Esophagus (tissue), 2 donors: ENCODE measurements around the gene SIK3. TPM values are rescaled to one million over a fixed set of nuclear protein-coding genes. Genes with fewer than 3 reads are reported as not detected.

ENCODE experiments used
- H3K27ac ChIP-seq, 2 donors: one replicate each; pipeline ENCODE4 v1.5.1; 2013; ENCODE audit warnings: low read depth in 2 of 2, mild to moderate bottlenecking in 2 of 2, inconsistent platforms in 1 of 2, low read length in 1 of 2, moderate library complexity in 1 of 2
- H3K27me3 ChIP-seq, 2 donors: one replicate each; pipeline ENCODE4 v1.6.1; 2013; ENCODE audit warnings: low read length in 2 of 2, control low read depth in 1 of 2, mild to moderate bottlenecking in 1 of 2; ENCODE audit not compliant: insufficient read depth in 2 of 2, control insufficient read depth in 1 of 2
- H3K36me3 ChIP-seq, 2 donors: one replicate each; pipeline ENCODE4 v1.6.1; 2013; ENCODE audit warnings: low read length in 1 of 2; ENCODE audit not compliant: control insufficient read depth in 2 of 2, insufficient read depth in 2 of 2
- H3K4me1 ChIP-seq, 2 donors: one replicate each; pipeline ENCODE4 v1.6.1; 2013; ENCODE audit warnings: low read length in 1 of 2; ENCODE audit not compliant: control insufficient read depth in 2 of 2, insufficient read depth in 2 of 2
- H3K4me3 ChIP-seq, 2 donors: one replicate each; pipeline ENCODE4 v1.5.1; 2013; ENCODE audit warnings: low read length in 2 of 2, mild to moderate bottlenecking in 2 of 2, low read depth in 1 of 2, moderate library complexity in 1 of 2
- H3K9me3 ChIP-seq, 2 donors: one replicate each; pipeline ENCODE4 v1.6.1; 2013; ENCODE audit warnings: mild to moderate bottlenecking in 2 of 2, low read depth in 1 of 2, low read length in 1 of 2, moderate library complexity in 1 of 2; ENCODE audit not compliant: control insufficient read depth in 2 of 2, insufficient read depth in 1 of 2
- whole genome bisulfite sequencing, 2 donors: extraction: QIAGEN DNeasy Blood & Tissue Kit; methylation state at CpG; one replicate each; pipeline ENCODE4 v1.1.7; 2013; 5-methylcytosine and 5-hydroxymethylcytosine counted together
- polyA plus RNA-seq, 2 donors: library from polyadenylated mRNA; stranded (reverse); fragments of 200-250 nt; gene quantifications; one replicate each; pipeline ENCODE4 v1.2.3, GENCODE V29; 2013
- donor health status: healthy with polysubstance abuse.
- donor health status: Bipolar disorder and iron deficiency.

Gene SIK3
- polyA plus RNA-seq, 2 donors, result 6.4 to 7.0 TPM

DNA sequence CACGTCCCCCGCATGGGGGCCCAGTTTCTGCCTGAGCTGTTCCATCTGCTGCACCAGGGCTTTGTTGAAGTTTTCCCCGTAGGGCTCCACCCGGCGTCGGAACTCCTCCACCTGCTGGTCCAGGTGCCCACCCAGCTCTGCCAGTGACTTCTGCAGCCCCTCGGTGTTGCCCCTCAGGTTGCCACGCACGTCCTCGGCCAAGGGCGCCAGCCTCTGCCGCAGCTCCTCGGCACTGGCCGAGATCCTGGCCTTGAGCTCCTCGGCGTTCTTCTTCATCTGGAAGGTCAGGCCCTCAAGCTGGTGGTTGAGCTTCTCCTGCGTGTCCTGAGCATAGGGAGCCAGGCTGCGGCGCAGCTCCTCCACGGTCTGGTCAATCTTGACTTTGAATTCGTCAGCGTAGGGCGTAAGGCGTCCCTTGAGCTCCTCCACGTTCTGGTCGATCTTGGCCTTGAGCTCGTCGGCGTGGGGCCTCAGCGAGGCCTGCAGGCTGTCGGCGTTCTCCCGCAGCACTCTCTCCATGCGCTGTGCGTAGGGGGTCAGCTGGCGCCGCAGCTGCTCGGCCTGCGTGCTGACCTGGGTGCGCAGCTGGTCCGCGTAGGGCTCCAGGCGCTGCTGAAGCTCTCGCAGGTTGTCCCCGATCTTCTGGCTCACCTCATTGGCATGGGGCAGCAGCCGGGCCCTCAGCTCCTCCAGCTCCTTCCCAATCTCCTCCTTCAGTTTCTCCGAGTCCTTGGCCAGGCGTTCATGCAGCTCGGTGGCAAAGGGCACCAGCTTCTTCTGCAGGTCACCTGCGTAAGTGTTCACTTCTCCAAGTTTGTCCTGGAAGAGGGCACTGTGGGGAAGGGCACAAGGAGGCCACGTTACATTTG, 276.9 kb downstream of the SIK3 start:
- Histone ChIP-seq H3K27ac (no peak overlapping the region), H3K27me3 (no peaks in the 10 kb centered on the region), H3K9me3 (no peaks in the 10 kb centered on the region), H3K36me3 (no peaks in the 10 kb centered on the region), H3K4me1 (no peaks in the 10 kb centered on the region), H3K4me3 (no peak overlapping the region)
- 91 to 92% methylated on average over 51 of the region's 51 CpGs for WGBS, 2 donors

DNA sequence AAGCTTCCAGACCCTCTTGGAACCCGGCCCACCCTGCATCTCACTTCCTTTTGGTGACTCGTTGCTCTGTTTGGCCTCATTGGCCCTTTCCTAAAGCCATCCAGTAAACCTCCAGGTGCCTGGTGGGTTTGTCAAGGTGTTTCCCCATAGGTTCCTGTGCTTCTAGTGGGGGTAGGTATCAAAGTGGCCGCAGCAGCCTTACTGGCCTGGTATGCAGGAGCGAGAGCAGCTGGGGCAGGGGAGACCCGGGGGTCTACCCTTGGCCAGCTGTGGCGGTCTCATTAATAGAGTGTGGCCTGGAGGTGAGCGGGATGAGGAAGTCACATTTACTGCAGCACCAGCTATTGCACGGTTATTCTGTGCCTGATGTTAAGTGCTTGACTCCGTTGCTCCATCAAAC, 279.2 kb downstream of the SIK3 start:
- no peaks in the 10 kb centered on the region for H3K4me1 ChIP-seq
- 80 to 83% methylated on average over 9 of the region's 9 CpGs for WGBS, 2 donors
- no peaks in the 10 kb centered on the region for H3K27me3 ChIP-seq
- H3K4me3 ChIP-seq, result no peak overlapping the region
- H3K27ac ChIP-seq, result no peak overlapping the region
- H3K9me3 ChIP-seq, result no peaks in the 10 kb centered on the region
- H3K36me3 ChIP-seq, result no peaks in the 10 kb centered on the region

DNA sequence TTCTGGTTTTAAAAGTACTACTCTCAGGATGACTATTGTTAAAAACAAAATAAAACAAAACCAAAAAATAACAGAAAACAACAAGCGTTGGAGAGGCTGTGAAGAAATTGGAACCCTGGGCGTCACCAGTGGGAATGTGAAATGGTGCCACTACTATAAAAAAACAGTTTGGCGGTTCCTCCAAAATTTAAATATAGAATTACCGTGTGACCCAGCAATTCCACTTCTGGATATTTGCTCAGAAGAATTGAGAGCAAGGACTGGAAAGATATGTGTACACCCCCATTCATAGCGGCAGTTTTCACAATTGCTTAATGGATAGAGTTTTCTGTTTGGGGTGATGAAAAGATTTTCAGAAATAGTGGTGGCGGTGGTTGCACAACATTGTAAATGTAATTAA, 283.7 kb downstream of the SIK3 start:
- Histone ChIP-seq H3K27ac (no peak overlapping the region), H3K4me1 (no peaks in the 10 kb centered on the region), H3K36me3 (no peaks in the 10 kb centered on the region), H3K4me3 (no peak overlapping the region), H3K9me3 (no peaks in the 10 kb centered on the region), H3K27me3 (no peaks in the 10 kb centered on the region)
- 89 to 91% methylated on average over 6 of the region's 6 CpGs for WGBS, 2 donors

DNA sequence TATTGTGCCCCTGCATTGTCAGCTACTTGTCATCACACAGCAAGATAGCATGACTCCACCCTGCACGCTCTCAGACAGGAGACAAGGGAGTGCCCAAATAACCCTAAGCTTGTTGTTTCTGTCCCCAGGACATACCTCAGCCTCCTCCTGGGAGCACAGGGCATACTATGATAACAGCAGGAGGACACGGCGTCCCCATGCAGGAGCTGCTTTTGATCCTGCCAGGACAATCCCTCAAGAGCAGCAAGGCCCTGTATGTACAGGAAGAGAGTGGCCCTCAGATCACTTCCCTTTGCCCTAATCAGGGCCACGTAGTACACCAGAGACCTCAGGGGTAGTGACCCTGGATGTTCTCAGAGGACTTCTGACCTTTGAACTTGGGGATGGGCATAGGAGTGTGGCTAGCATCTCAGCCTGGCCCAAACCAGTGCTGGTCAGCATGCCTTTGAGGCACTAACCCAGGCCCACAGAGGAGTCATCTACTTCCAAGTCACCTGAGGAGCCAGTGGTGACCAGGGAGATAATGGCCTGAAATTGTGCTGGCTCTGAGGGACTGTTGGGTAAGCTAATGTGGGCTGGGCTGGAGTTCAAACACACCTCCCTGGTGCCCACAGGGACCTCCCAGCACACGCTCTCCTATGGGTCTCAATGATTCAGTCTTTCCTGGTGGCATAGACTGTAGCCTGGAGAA, 284.3 kb downstream of the SIK3 start:
- H3K4me3 ChIP-seq, result no peak overlapping the region
- H3K36me3 ChIP-seq, result no peaks in the 10 kb centered on the region
- 58 to 71% methylated on average over 5 of the region's 5 CpGs for WGBS, 2 donors
- no peaks in the 10 kb centered on the region for H3K9me3 ChIP-seq
- no peak overlapping the region for H3K27ac ChIP-seq
- H3K4me1 ChIP-seq, result no peaks in the 10 kb centered on the region
- H3K27me3 ChIP-seq, result no peaks in the 10 kb centered on the region

DNA sequence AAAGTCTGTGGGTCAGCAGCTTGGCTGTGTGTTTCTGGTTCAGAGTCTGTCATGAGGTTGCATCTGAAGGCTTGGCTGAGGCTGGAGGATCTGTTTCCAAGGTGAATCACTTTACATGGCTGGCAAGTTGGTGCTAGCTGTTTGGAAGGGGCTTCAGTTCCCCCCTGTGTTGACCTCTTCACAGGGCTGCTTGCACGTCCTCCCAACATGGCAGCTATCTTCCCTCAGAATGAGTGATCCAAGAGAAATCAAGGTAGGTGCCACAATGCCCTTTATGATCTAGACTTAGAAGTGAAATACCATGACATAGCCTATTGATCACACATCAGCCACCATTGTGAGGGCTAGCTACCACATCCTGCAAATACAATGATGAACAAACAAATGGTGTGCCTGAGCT, 285.1 kb downstream of the SIK3 start:
- H3K27me3 ChIP-seq, result no peaks in the 10 kb centered on the region
- no peak overlapping the region for H3K27ac ChIP-seq

DNA sequence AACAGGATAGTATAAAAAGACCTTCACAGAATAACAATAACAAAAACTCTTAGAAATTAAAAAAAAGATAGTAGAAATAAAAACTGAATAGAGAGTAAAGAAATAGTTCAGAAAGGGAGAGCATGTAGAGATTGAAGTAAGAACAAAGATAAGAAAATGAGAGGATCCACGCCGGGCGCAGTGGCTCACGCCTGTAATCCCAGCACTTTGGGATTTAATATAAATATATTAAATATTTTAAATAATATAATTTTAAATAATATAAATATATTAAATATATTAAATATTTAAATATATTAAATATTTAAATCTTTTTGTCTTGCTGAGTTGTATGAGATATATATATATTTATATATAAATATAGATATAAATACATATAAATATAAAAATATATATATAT, 286.1 kb downstream of the SIK3 start:
- no peak overlapping the region for H3K4me3 ChIP-seq
- no peaks in the 10 kb centered on the region for H3K27me3 ChIP-seq
- H3K36me3 ChIP-seq, result no peaks in the 10 kb centered on the region
- H3K4me1 ChIP-seq, result no peaks in the 10 kb centered on the region
- 92 to 95% methylated on average over 4 of the region's 4 CpGs for WGBS, 2 donors
- H3K9me3 ChIP-seq, result no peaks in the 10 kb centered on the region
- no peak overlapping the region for H3K27ac ChIP-seq

More for the DNA sequence above, 285.1 kb downstream of the SIK3 start:
- no peak overlapping the region for H3K4me3 ChIP-seq
- H3K4me1 ChIP-seq, result no peaks in the 10 kb centered on the region
- 71 to 83% methylated on average over 1 of the region's 1 CpG for WGBS, 2 donors
- H3K36me3 ChIP-seq, result no peaks in the 10 kb centered on the region
- no peaks in the 10 kb centered on the region for H3K9me3 ChIP-seq

DNA sequence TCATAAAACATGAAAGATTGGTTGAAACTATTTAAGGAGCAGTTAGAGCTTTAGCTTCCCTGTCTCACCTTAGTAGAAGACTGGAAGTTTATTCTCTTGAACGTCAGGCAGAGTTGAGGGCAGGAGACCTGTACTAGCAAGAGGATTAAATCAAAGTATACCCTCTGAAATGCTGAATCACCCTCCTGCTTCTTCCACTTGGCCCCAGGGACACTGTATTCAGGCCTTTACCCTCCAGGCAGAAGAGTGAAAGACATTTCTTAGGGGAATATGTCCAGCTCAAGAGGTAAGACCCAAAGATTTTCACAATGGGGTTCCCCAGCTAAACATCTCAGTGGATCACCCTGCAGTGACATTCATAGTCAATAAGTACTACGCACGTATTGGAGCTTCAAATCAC, 287.0 kb downstream of the SIK3 start:
- no peaks in the 10 kb centered on the region for H3K27me3 ChIP-seq
- H3K4me1 ChIP-seq, result no peaks in the 10 kb centered on the region
- no peak overlapping the region for H3K27ac ChIP-seq
- no peaks in the 10 kb centered on the region for H3K9me3 ChIP-seq
- WGBS, 2 donors, result 79 to 83% methylated on average over 3 of the region's 3 CpGs
- H3K36me3 ChIP-seq, result no peaks in the 10 kb centered on the region
- no peak overlapping the region for H3K4me3 ChIP-seq

DNA sequence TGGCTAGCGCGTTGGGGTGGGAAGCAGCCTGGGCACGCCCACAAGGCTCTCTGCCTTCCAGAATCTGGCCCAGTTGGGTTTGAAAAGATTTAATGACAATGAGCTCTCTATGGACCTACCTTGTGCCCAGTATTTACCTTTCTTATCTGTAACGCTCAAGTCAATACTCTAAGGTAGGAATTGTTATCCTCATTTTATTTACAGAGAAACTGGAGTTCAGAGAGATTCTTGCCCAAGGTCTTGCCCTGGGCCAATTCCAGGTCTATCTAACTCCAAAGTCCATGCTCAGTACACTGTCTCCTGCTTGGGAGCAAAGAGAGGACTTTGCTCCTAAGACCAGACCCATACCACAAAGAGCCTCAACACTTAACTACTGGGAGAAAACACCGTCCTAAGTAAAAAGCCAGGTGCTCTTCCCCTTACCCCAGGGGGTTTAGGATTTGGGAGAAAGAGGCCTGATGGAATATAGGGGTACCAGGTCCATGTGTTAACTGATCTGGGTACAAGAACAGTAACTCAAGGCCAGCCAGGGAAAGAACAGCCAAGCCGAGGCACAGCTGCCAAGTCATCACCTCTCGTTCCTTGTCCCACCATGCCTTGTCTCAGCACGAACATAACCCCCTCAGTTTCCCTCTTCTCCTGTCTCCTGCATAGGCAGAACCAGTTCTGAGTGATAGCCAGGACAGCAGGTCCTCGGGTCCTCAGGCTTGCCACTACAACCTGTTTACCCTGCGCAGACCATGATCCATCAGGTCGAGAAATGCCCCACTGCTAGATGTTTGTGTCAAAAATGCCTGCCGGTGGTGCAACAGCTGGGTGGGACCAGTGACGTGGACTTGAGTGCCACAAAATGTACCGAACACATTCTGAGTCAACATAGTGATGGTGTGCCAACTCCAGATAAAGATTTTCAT, 289.7 kb downstream of the SIK3 start:
- no peaks in the 10 kb centered on the region for H3K27me3 ChIP-seq
- H3K27ac ChIP-seq, result no peak overlapping the region
- WGBS, 2 donors, result 57 to 66% methylated on average over 14 of the region's 14 CpGs
- no peaks in the 10 kb centered on the region for H3K36me3 ChIP-seq
- H3K4me1 ChIP-seq, result no peaks in the 10 kb centered on the region
- H3K9me3 ChIP-seq, result no peaks in the 10 kb centered on the region
- no peak overlapping the region for H3K4me3 ChIP-seq

DNA sequence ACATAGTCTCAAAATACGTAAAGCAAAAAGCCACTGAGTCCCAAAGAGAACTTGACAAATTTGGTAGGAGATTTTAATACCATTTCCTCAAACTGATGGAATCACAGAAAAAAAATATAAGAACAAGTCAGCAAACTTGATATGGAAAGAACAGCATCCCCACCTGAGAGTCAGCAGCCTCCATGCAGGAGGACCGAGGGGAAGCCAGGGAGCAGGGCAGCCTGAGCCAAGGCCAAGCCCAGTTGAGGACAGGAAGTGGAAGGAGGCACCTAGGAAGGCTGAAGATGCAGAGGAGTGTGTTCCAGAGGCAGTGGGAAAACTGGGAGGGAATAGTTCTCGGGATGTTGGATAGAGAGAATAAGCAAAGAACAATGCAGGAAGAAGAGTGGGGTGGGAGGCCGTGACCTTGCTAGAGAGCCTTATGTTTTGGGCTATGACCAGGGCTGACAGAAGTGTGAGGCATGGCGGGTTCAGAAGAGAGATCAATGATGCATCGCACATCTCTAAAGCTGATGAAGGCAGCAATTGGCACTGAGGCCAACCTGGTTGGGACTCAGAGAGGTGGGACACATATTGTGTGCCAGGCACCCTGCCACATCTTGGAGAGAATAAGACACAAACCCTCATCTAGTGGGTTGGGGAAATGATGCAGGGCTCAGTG, 290.5 kb downstream of the SIK3 start:
- H3K4me3 ChIP-seq, result no peak overlapping the region
- H3K4me1 ChIP-seq, result no peaks in the 10 kb centered on the region
- H3K27me3 ChIP-seq, result no peaks in the 10 kb centered on the region
- 83 to 86% methylated on average over 6 of the region's 6 CpGs for WGBS, 2 donors
- H3K27ac ChIP-seq, result no peak overlapping the region
- no peaks in the 10 kb centered on the region for H3K36me3 ChIP-seq
- H3K9me3 ChIP-seq, result no peaks in the 10 kb centered on the region
